Activated naive CD4-positive, alpha-beta T cell treated with anti-CD3 and anti-CD28 coated beads, Interleukin-2, amount 50 U/mL, for 72 hours (primary cell): ENCODE data around the gene GGTA1. TPM values are rescaled to one million over a fixed set of nuclear protein-coding genes. Genes with fewer than 3 reads are reported as not detected.
"Not testable (repeated sequence)": the region's sequence is repeated elsewhere in the genome, so short reads cannot be mapped to it uniquely, and the experiment has no call there.

Source experiments
- ATAC-seq, 2 donors: fragments of 150-1000 bp; cut with Tn5 transposase; 2 replicates each; pipeline ENCODE4 v1.10.0; 2021; ENCODE audit warnings: mild to moderate bottlenecking in 2 of 2, moderate library complexity in 2 of 2
- DNase-seq, 2 donors: peaks; one replicate each; pipeline ENCODE4 v3.0.0; 2021 to 2022; ENCODE audit warnings: low spot score in 2 of 2
- H3K27ac Mint-ChIP-seq, 2 donors: one replicate each; pipeline ENCODE4 v1.8.0; 2022; ENCODE audit warnings: mild to moderate bottlenecking in 2 of 2, mixed read lengths in 2 of 2
- H3K36me3 Mint-ChIP-seq, 2 donors: one replicate each; pipeline ENCODE4 v1.8.0; 2022; ENCODE audit warnings: mixed read lengths in 2 of 2
- H3K9me3 Mint-ChIP-seq, 2 donors: one replicate each; pipeline ENCODE4 v1.8.0; 2022; ENCODE audit warnings: mixed read lengths in 2 of 2
- total RNA-seq, 2 donors: library from RNA; stranded (reverse); gene quantifications; one replicate each; pipeline ENCODE4 v1.2.3, GENCODE V29; 2022

The GGTA1 gene
- total RNA-seq, 2 donors from 2014 or later = not detected

- H3K9me3 Mint-ChIP-seq = no peaks in the 10 kb centered on the region
- no peak for DNase-seq
- no peak overlapping the region for H3K27ac Mint-ChIP-seq
- no peaks in the 10 kb centered on the region for H3K36me3 Mint-ChIP-seq
- no peak for ATAC-seq
Observed at GRCh38 chr9:121478816-121479676, 20.6 kb downstream of the GGTA1 start.

DNA sequence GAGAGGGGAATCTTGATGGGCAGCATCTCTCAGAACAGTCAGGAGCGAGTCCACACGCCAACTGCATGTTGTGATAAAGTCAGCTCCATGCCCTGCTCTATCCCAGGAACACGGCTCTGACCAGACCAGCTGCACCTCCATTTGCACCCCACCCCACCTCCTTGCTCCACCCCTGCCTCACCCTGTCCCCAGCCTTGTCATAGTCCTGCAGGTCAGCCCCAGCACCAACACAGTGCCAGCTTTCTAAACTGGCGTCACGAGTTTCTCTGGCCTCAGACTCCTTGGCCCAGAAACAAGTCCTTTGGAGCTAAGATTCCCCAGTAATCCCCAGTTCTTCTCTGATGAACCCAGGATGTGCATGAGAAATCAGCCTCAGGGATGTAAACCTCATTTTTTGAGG lies 23.5 kb downstream of the GGTA1 start:
- H3K9me3 Mint-ChIP-seq = no peaks in the 10 kb centered on the region
- no peak for ATAC-seq
- no peaks in the 10 kb centered on the region for H3K36me3 Mint-ChIP-seq
- DNase-seq = no peak
- no peak overlapping the region for H3K27ac Mint-ChIP-seq

- Mint-ChIP-seq H3K36me3 (no peaks in the 10 kb centered on the region), H3K27ac (no peak overlapping the region), H3K9me3 (no peaks in the 10 kb centered on the region)
- ATAC-seq (no peak), DNase-seq (no peak)
Observed at GRCh38 chr9:121474231-121474947, 25.3 kb downstream of the GGTA1 start.

DNA sequence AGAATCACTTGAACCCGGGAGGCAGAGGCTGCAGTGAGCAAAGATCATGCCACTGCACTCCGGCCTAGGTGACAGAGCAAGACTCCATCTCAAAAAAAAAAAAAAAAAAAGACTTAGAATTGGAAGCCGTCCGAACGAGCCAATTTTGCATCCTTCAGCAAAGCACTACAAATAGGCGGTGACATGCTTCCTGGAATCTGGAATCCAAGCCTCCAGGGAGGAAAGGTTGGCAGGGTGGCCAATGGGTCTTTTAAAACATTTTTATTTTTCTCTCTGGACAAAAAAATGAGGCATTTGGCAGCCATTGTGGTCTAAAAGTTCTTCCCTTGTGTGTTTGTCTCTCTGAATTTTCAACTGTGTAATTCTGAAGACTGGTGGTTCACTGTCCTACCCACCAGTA lies 26.4 kb downstream of the GGTA1 start:
- Mint-ChIP-seq H3K36me3 (no peaks in the 10 kb centered on the region), H3K9me3 (no peaks in the 10 kb centered on the region), H3K27ac (peak overlapping the region in 1 of 2 donors; percentile 16)
- no peak for DNase-seq
- no peak for ATAC-seq

- no peaks in the 10 kb centered on the region for H3K9me3 Mint-ChIP-seq
- H3K27ac Mint-ChIP-seq = no peak overlapping the region
- DNase-seq = no peak
- no peaks in the 10 kb centered on the region for H3K36me3 Mint-ChIP-seq
- no peak for ATAC-seq
Observed at GRCh38 chr9:121472446-121472845, 27.2 kb downstream of the GGTA1 start.

GRCh38 chr9:121466142-121466541 lies 33.5 kb downstream of the GGTA1 start:
- Mint-ChIP-seq H3K9me3 (no peaks in the 10 kb centered on the region), H3K27ac (no peak overlapping the region), H3K36me3 (no peaks in the 10 kb centered on the region)
- DNase-seq = no peak
- peak in 1 of 2 donors; percentile 80 for ATAC-seq

DNA sequence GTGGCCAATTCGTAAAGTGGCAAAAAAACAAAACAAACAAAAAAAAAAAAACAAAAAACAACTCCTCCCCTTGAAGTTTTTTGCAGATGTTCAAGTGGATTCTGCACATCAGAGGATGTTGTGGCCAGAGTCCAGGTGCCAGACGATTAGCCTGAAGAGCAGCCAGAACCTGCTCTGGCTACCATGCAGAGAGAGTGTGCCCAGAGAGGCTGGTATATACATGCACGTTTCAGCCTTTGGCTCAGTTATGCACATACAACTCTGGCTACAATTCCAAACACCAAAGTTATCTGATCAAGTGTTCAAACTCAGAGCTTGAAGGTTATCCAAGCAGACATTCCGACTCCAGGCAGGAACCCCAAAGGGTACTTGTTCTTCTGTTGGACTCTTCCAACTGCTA lies 34.7 kb downstream of the GGTA1 start:
- ATAC-seq = no peak
- DNase-seq = no peak
- H3K27ac Mint-ChIP-seq = no peak overlapping the region

GRCh38 chr9:121463026-121463807 lies 36.4 kb downstream of the GGTA1 start:
- peak in 1 of 2 donors; percentile 46 for DNase-seq
- no peaks in the 10 kb centered on the region for H3K36me3 Mint-ChIP-seq
- H3K9me3 Mint-ChIP-seq = no peaks in the 10 kb centered on the region
- ATAC-seq = no peak
- H3K27ac Mint-ChIP-seq = no peak overlapping the region

More for the DNA sequence above, 34.7 kb downstream of the GGTA1 start:
- Mint-ChIP-seq H3K9me3 (no peaks in the 10 kb centered on the region), H3K36me3 (no peaks in the 10 kb centered on the region)

GRCh38 chr9:121459513-121459912 lies 40.1 kb downstream of the GGTA1 start:
- no peak for DNase-seq
- no peak overlapping the region for H3K27ac Mint-ChIP-seq
- no peaks in the 10 kb centered on the region for H3K36me3 Mint-ChIP-seq
- H3K9me3 Mint-ChIP-seq = no peaks in the 10 kb centered on the region
- ATAC-seq = no peak

GRCh38 chr9:121458449-121458848 lies 41.2 kb downstream of the GGTA1 start:
- ATAC-seq, H3K36me3 Mint-ChIP-seq, H3K9me3 Mint-ChIP-seq, H3K27ac Mint-ChIP-seq, DNase-seq: not testable (repeated sequence)

- H3K27ac Mint-ChIP-seq = no peak overlapping the region
- no peaks in the 10 kb centered on the region for H3K9me3 Mint-ChIP-seq
- peak; percentile 58 to 86 for ATAC-seq
- peak in 1 of 2 donors; percentile 42 for DNase-seq
- no peaks in the 10 kb centered on the region for H3K36me3 Mint-ChIP-seq
Observed at GRCh38 chr9:121455527-121456239, 44.0 kb downstream of the GGTA1 start.

DNA sequence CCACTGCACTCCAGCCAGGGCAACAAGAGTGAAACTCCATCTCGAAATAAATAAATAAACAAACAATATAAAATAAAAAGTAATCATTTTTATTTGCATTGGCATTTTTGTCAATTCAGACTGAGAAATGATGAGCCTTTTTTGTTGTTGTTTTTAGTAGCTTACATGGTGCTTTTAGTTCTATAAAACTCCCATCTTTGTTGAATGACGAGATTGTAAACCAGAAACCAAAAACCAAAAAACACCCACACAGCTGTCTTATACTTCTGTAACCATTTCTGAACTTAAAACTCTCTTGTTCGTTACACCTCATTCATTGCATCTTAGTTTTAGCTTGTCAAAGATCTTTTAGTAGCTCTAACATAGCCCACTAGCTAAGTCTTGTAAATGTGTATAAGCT lies 44.7 kb downstream of the GGTA1 start:
- Mint-ChIP-seq H3K9me3 (no peaks in the 10 kb centered on the region), H3K36me3 (no peaks in the 10 kb centered on the region), H3K27ac (no peak overlapping the region)
- DNase-seq = no peak
- peak in 1 of 2 donors; percentile 77 for ATAC-seq

GRCh38 chr9:121453232-121453892 lies 46.3 kb downstream of the GGTA1 start:
- H3K36me3 Mint-ChIP-seq = no peaks in the 10 kb centered on the region
- ATAC-seq (no peak), DNase-seq (no peak)
- H3K27ac Mint-ChIP-seq = no peak overlapping the region
- no peaks in the 10 kb centered on the region for H3K9me3 Mint-ChIP-seq

GRCh38 chr9:121452085-121452484 lies 47.6 kb downstream of the GGTA1 start:
- H3K27ac Mint-ChIP-seq = no peak overlapping the region
- no peaks in the 10 kb centered on the region for H3K36me3 Mint-ChIP-seq
- DNase-seq (no peak), ATAC-seq (no peak)
- H3K9me3 Mint-ChIP-seq = no peaks in the 10 kb centered on the region

DNA sequence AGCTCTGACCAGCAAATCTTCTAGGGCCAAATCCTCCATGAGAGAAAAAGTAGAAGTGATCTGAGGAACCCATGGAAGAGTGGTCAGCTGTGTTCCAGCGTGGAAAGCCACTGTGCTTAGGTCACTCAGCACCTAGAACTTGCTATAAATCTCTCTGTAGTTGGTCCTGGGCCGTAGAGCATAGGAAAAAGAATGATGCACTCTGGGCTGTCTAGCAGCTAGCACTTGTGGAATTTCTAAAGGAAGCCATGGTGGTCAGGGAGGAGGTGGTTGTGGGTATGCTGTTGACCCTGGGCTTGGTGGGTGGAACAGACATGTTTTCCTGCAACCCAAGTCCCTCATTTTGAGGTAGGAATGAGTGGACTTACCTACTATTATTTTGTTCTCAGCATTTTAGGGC lies 48.1 kb downstream of the GGTA1 start:
- no peak for ATAC-seq
- Mint-ChIP-seq H3K36me3 (no peaks in the 10 kb centered on the region), H3K27ac (no peak overlapping the region), H3K9me3 (no peaks in the 10 kb centered on the region)
- DNase-seq = no peak

GRCh38 chr9:121450241-121450640 lies 49.4 kb downstream of the GGTA1 start:
- ATAC-seq (no peak), DNase-seq (no peak)

More at GRCh38 chr9:121450241-121450640, 49.4 kb downstream of the GGTA1 start:
- Mint-ChIP-seq H3K36me3 (no peaks in the 10 kb centered on the region), H3K27ac (no peak overlapping the region), H3K9me3 (no peaks in the 10 kb centered on the region)
